GM18867 (cell line): Measurements from ENCODE around the gene LACTBL1.

Source experiments
- ATAC-seq: cut with Tn5 transposase; IDR thresholded peaks from one replicate; pipeline ENCODE4 v1.9.1; 2021; ENCODE audit warnings: mild to moderate bottlenecking, moderate library complexity; ENCODE audit not compliant: unreplicated experiment

The LACTBL1 gene

DNA sequence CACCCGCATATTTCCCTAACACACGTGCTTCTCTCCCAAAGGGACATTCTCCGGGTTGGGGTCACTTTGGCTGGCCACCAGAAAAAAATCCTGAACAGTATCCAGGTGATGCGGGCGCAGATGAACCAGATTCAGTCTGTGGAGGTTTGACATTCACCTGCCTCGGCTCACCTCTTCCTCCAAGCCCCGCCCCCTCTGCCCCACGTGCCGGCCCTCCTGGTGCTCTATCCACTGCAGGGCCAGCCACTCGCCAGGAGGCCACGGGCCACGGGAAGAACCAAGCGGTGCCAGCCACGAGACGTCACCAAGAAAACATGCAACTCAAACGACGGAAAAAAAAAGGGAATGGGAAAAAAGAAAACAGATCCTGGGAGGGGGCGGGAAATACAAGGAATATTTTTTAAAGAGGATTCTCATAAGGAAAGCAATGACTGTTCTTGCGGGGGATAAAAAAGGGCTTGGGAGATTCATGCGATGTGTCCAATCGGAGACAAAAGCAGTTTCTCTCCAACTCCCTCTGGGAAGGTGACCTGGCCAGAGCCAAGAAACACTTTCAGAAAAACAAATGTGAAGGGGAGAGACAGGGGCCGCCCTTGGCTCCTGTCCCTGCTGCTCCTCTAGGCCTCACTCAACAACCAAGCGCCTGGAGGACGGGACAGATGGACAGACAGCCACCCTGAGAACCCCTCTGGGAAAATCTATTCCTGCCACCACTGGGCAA is 59.1 kb downstream of the LACTBL1 start:
- ATAC-seq: no peak

DNA sequence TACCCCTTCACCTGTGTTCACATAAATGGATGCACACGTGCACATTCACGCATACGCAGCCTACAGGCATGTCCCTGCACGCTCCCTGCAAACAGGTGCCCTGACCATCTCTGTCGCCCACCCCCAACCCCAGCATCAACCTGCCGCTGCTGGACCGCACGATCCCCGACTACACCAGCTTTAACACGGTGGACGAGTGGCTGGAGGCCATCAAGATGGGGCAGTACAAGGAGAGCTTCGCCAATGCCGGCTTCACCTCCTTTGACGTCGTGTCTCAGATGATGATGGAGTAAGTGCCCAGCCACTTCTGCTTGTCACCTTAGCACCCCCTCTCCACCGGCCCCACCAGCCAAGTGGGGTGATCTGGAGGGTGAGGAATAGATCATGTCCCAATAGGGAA is 60.4 kb downstream of the LACTBL1 start:
- ATAC-seq: no peak

DNA sequence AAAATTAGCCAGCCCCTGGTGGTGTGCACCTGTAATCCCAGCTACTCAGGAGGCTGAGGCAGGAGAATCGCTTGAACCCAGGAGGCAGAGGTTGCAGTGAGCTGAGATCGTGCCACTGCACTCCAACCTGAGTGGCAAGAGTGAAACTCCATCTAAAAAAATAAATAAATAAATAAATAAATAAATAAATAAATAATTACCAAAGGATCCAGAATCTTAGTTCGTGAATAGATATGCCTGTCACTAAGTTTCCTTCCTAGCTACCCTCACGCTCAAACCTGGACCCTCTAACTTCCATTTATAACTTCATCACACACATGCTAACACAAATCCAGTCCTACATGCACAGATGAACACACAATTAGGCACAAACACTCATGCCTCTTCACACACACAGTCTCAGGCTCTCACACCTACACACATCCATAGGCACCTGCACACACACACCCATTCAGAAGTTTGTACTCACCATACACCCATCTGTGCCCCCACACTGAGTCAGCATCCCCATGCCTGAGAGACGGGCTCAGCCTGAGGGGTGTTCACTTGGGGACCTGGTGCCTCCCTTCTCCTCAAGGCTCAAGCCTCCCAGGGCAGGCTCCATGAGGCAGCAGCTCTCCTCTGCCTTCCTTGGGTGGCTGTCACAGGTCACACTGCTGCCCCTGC is 61.5 kb downstream of the LACTBL1 start:
- ATAC-seq: no peak

DNA sequence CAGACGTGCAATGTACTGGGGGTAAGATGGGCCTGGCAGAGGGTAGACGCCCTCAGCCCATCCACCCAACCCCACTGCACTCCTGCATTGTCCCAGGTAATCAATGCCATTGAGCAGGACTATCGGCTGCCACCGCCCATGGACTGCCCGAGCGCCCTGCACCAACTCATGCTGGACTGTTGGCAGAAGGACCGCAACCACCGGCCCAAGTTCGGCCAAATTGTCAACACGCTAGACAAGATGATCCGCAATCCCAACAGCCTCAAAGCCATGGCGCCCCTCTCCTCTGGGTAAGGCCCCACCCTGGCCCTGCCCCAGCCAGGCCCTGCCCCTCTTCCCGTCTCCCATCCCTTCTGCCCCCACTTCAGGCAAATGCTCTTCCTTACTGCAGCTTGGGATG is 62.4 kb downstream of the LACTBL1 start:
- ATAC-seq: no peak

DNA sequence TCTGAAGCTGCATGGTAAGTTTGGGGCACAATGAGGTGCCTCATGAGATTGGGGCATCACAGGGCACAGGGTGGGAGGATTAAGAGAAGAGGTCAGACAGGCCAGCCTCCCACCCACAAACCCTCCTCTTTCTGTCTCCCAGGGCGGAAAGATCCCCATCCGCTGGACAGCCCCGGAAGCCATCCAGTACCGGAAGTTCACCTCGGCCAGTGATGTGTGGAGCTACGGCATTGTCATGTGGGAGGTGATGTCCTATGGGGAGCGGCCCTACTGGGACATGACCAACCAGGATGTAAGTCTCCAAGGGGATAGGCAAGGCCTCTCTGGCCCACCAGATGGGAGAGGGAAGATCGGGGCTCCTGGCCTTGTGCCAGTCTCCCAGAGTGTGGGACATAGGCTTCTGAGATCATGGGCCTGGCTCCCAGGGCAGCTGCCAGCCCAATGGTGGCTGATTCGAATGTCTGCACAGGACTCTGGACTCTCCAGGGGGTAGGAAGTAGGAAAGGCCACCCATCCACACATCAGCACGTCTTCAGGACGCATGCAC is 63.7 kb downstream of the LACTBL1 start:
- ATAC-seq: no peak

DNA sequence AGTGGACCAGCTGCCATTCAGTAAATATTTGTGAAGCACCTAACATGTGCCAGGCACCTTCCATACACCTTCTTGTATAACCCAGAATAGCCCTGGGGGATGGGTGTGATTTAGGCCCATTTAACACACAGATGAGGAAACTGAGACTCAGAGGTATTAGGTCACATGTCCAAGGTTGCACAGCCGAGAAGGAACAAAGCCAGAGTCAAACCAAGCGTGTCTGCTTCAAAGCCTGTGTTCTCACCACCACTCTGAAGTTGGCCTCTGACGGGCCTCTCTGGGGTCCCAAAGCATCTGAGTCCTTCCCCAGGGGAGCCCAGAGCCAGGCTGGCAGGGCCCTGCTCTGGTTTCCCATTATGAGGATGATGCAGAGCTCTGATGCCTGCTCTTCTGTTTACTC is 65.1 kb downstream of the LACTBL1 start:
- no peak for ATAC-seq

DNA sequence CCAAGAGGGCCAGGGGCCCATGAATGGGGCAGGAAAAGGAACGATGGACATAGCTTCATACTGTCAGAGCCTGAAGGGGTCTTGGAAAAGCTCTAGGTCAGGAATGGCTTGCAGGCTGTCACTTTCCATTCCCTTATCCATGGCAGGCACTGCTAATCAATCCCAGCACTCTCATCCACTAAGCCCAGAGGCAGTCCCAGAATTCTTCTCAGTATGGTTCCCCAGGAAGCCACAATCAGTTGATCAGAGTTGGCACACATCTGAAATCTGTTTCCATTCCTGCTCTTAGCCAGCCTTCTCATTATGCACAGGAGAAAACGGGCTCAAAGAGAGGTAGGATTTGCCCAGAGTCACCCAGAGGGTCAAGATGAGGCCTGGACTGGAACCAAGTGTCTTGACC is 65.7 kb downstream of the LACTBL1 start:
- no peak for ATAC-seq

DNA sequence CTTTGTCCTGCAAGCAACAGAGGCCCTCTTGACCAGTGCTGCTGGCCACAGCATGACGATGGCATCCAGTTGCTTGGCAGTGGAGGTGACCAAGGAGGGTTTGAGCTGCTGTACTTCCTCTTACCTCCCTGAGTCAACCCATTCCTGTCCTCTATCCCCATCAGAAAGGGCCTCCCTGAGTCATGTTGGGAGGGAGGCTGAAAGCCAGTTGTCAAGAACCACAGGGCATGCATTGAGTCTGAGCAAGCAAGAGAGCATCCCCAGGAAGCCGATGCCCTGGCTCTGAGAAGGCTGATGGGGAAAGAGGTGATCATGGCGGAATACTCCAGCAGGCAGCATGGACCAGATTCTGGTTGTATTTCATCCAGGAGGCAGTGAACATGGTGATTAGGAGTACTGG is 69.6 kb downstream of the LACTBL1 start:
- ATAC-seq: no peak
